Liver (tissue), 9 donors: Measurements from ENCODE around the gene TAS2R16. TPM values are rescaled to one million over a fixed set of nuclear protein-coding genes. Genes with fewer than 3 reads are reported as not detected.

ENCODE experiments used
- DNase-seq: peaks from one replicate; pipeline ENCODE4 v3.0.0-alpha.2; 2017; ENCODE audit warnings: low spot score
- H3K27ac ChIP-seq, 2 donors: one replicate each; pipeline ENCODE4 v1.7.0; 2013; ENCODE audit warnings: inconsistent platforms in 2 of 2, low read length in 2 of 2, control low read depth in 1 of 2, low read depth in 1 of 2, mild to moderate bottlenecking in 1 of 2
- H3K27me3 ChIP-seq, 4 donors: one replicate each; pipeline versions ENCODE4 v1.6.1 to v1.7.0; 2013; ENCODE audit warnings: low read length in 3 of 4, inconsistent platforms in 1 of 4, mild to moderate bottlenecking in 1 of 4, moderate library complexity in 1 of 4; ENCODE audit not compliant: control insufficient read depth in 4 of 4, insufficient read depth in 4 of 4
- H3K36me3 ChIP-seq, 4 donors: one replicate each; pipeline versions ENCODE4 v1.6.1 to v1.7.0; 2013; ENCODE audit warnings: low read length in 3 of 4, mild to moderate bottlenecking in 3 of 4, low read depth in 1 of 4, moderate library complexity in 1 of 4; ENCODE audit not compliant: control insufficient read depth in 4 of 4, insufficient read depth in 3 of 4
- H3K4me1 ChIP-seq, 4 donors: one replicate each; pipeline versions ENCODE4 v1.6.1 to v1.7.0; 2013; ENCODE audit warnings: low read length in 3 of 4, mild to moderate bottlenecking in 3 of 4, moderate library complexity in 1 of 4; ENCODE audit not compliant: control insufficient read depth in 4 of 4, insufficient read depth in 4 of 4
- H3K4me3 ChIP-seq, 3 donors: one replicate each; pipeline versions ENCODE4 v1.6.1 to v1.7.0; 2013; ENCODE audit warnings: low read length in 3 of 3, control low read depth in 1 of 3, low read depth in 1 of 3, mild to moderate bottlenecking in 1 of 3
- H3K9ac ChIP-seq, 2 donors: one replicate each; pipeline ENCODE4 v1.7.0; 2013; ENCODE audit warnings: low read length in 2 of 2, mild to moderate bottlenecking in 2 of 2, moderate library complexity in 2 of 2, control low read depth in 1 of 2, low read depth in 1 of 2
- H3K9me3 ChIP-seq, 4 donors: one replicate each; pipeline versions ENCODE4 v1.6.1 to v1.7.0; 2013; ENCODE audit warnings: low read length in 3 of 4; ENCODE audit not compliant: control insufficient read depth in 4 of 4
- EGR1 ChIP-seq, 2 donors: IDR thresholded peaks; 2 replicates each; pipeline ENCODE4 v1.6.1; 2016 to 2018; ENCODE audit warnings: antibody characterized with exemption in 2 of 2, low read depth in 2 of 2
- FOXA1 ChIP-seq: IDR thresholded peaks from 2 replicates; pipeline ENCODE4 v1.6.1; 2016; ENCODE audit warnings: antibody characterized with exemption
- FOXA2 ChIP-seq: IDR thresholded peaks from 2 replicates; pipeline ENCODE4 v1.6.1; 2016; ENCODE audit warnings: antibody characterized with exemption
- GABPA ChIP-seq, 2 donors: IDR thresholded peaks in 1 of 2; conservative IDR thresholded peaks in 1 of 2; 2 replicates each; pipeline ENCODE4 v1.6.1; 2016; ENCODE audit warnings: antibody characterized with exemption in 2 of 2, mild to moderate bottlenecking in 1 of 2, moderate library complexity in 1 of 2
- HNF4A ChIP-seq, 2 donors: conservative IDR thresholded peaks; 2 replicates each; pipeline ENCODE4 v1.6.1; 2016; ENCODE audit warnings: antibody characterized with exemption in 2 of 2, mild to moderate bottlenecking in 2 of 2
- JUND ChIP-seq, 2 donors: IDR thresholded peaks; 2 replicates each; pipeline ENCODE4 v1.6.1; 2016; ENCODE audit warnings: antibody characterized with exemption in 2 of 2
- NR2F2 ChIP-seq: IDR thresholded peaks from 2 replicates; pipeline ENCODE4 v1.6.1; 2016; ENCODE audit warnings: antibody characterized with exemption
- RAD21 ChIP-seq, 2 donors: IDR thresholded peaks; 2 replicates each; pipeline ENCODE4 v1.6.1; 2016; ENCODE audit warnings: antibody characterized with exemption in 2 of 2, mild to moderate bottlenecking in 2 of 2
- RXRA ChIP-seq, 2 donors: IDR thresholded peaks; 2 replicates each; pipeline ENCODE4 v1.6.1; 2017 to 2018; ENCODE audit warnings: antibody characterized with exemption in 2 of 2, mild to moderate bottlenecking in 1 of 2
- TAF1 ChIP-seq: conservative IDR thresholded peaks from 2 replicates; pipeline ENCODE4 v1.6.1; 2016; ENCODE audit warnings: antibody characterized with exemption, mild to moderate bottlenecking
- YY1 ChIP-seq: IDR thresholded peaks from 2 replicates; pipeline ENCODE4 v1.6.1; 2016; ENCODE audit warnings: antibody characterized with exemption, mild to moderate bottlenecking
- WGBS: extraction: QIAGEN DNeasy Blood & Tissue Kit; methylation state at CpG from one replicate; pipeline ENCODE4 v1.1.7; 2013; 5-methylcytosine and 5-hydroxymethylcytosine counted together
- polyA plus RNA-seq, 2 donors: library from polyadenylated mRNA; stranded (reverse) in 1 of 2; unstranded in 1 of 2; fragments of 200-250 nt in 1 of 2; fragments of >200 nt in 1 of 2; fragmentation: Nextera tagmentation in 1 of 2; extraction: Ambion mirVana in 1 of 2; gene quantifications; one replicate each; pipeline versions ENCODE4 v1.2.1 to v1.2.3, GENCODE V29; 2013 to 2015
- total RNA-seq, 2 donors: library from RNA; depleted of rRNA; stranded (reverse); fragments of >200 nt; gene quantifications; one replicate each; pipeline ENCODE4 v1.2.3, GENCODE V29; 2014
- TF ChIP-seq, protein P1 (sequence below): fragments of 150-350 bp; IDR thresholded peaks from 2 replicates; pipeline ENCODE4 v1.5.1; 2017; ENCODE audit warnings: improper control_type of control experiment, low read depth, low read length; ENCODE audit not compliant: missing input control
- TF ChIP-seq, protein P2 (sequence below): IDR thresholded peaks from 2 replicates; pipeline ENCODE4 v1.6.1; 2016; ENCODE audit warnings: antibody characterized with exemption
- TF ChIP-seq, protein P3 (sequence below): IDR thresholded peaks from 2 replicates; pipeline ENCODE4 v1.6.1; 2016; ENCODE audit warnings: antibody characterized with exemption
- TF ChIP-seq, protein P4 (sequence below): IDR thresholded peaks from 2 replicates; pipeline ENCODE4 v1.6.1; 2016; ENCODE audit warnings: antibody characterized with exemption
- TF ChIP-seq, protein P5 (sequence below): IDR thresholded peaks from 2 replicates; pipeline ENCODE4 v1.6.1; 2016; ENCODE audit warnings: antibody characterized with exemption, mild to moderate bottlenecking
- donor health status: healthy.
- donor health status: healthy.
- donor health status: healthy.
- donor health status: healthy.
- donor health status: healthy.

TAS2R16 gene
- total and polyA plus RNA-seq, 4 donors = not detected

DNA sequence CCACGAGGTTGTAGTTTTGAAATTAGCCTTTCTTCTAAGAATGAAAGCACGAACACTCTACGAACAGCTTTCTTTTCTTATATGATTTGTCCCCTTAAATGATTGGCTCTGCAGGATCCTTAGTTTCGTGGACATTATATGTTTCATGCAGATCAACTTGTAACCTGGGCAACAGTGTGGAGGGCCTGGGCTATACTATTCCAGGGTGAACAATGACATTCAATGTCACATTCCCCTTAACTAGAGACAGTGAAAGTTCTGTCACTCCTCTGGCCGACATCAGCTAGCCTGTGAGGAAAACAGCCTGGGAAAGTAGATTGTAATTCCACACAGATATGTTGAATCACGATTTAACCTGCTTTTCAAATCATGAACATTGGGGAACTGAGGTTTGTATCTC, 23.4 kb downstream of the TAS2R16 start:
- TF ChIP-seq RAD21 (IDR thresholded peaks at IDR 0.05) (no peak), FOXA2 (no peak), EGR1 (IDR thresholded peaks at IDR 0.05; ENCODE audit: low read depth in 2 of 2) (no peak), JUND (IDR thresholded peaks at IDR 0.05) (no peak), YY1 (no peak), NR2F2 (no peak), RXRA (IDR thresholded peaks at IDR 0.05) (no peak), TAF1 (no peak), GABPA (IDR thresholded peaks at IDR 0.05 in 1 of 2, conservative IDR thresholded peaks at IDR 0.05 in 1 of 2) (no peak)
- TF ChIP-seq, protein P1, sequence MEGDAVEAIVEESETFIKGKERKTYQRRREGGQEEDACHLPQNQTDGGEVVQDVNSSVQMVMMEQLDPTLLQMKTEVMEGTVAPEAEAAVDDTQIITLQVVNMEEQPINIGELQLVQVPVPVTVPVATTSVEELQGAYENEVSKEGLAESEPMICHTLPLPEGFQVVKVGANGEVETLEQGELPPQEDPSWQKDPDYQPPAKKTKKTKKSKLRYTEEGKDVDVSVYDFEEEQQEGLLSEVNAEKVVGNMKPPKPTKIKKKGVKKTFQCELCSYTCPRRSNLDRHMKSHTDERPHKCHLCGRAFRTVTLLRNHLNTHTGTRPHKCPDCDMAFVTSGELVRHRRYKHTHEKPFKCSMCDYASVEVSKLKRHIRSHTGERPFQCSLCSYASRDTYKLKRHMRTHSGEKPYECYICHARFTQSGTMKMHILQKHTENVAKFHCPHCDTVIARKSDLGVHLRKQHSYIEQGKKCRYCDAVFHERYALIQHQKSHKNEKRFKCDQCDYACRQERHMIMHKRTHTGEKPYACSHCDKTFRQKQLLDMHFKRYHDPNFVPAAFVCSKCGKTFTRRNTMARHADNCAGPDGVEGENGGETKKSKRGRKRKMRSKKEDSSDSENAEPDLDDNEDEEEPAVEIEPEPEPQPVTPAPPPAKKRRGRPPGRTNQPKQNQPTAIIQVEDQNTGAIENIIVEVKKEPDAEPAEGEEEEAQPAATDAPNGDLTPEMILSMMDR = no peak
- TF ChIP-seq, protein P2, sequence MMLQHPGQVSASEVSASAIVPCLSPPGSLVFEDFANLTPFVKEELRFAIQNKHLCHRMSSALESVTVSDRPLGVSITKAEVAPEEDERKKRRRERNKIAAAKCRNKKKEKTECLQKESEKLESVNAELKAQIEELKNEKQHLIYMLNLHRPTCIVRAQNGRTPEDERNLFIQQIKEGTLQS = no peak
- TF ChIP-seq, protein P3, sequence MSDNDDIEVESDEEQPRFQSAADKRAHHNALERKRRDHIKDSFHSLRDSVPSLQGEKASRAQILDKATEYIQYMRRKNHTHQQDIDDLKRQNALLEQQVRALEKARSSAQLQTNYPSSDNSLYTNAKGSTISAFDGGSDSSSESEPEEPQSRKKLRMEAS = no peak
- TF ChIP-seq, protein P4, sequence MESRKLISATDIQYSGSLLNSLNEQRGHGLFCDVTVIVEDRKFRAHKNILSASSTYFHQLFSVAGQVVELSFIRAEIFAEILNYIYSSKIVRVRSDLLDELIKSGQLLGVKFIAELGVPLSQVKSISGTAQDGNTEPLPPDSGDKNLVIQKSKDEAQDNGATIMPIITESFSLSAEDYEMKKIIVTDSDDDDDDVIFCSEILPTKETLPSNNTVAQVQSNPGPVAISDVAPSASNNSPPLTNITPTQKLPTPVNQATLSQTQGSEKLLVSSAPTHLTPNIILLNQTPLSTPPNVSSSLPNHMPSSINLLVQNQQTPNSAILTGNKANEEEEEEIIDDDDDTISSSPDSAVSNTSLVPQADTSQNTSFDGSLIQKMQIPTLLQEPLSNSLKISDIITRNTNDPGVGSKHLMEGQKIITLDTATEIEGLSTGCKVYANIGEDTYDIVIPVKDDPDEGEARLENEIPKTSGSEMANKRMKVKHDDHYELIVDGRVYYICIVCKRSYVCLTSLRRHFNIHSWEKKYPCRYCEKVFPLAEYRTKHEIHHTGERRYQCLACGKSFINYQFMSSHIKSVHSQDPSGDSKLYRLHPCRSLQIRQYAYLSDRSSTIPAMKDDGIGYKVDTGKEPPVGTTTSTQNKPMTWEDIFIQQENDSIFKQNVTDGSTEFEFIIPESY = no peak
- H3K9me3 ChIP-seq = no peaks in the 10 kb centered on the region
- DNase-seq = no peak
- H3K36me3 ChIP-seq = no peaks in the 10 kb centered on the region
- H3K9ac ChIP-seq = no peak overlapping the region
- H3K4me3 ChIP-seq = no peak overlapping the region
- H3K4me1 ChIP-seq = no peaks in the 10 kb centered on the region
- no peak overlapping the region for H3K27ac ChIP-seq
- peaks cover 0 to 4% (median 2%) of the 10 kb centered on the region in 4 donors for H3K27me3 ChIP-seq
- 63% methylated on average over 6 of the region's 6 CpGs for WGBS

DNA sequence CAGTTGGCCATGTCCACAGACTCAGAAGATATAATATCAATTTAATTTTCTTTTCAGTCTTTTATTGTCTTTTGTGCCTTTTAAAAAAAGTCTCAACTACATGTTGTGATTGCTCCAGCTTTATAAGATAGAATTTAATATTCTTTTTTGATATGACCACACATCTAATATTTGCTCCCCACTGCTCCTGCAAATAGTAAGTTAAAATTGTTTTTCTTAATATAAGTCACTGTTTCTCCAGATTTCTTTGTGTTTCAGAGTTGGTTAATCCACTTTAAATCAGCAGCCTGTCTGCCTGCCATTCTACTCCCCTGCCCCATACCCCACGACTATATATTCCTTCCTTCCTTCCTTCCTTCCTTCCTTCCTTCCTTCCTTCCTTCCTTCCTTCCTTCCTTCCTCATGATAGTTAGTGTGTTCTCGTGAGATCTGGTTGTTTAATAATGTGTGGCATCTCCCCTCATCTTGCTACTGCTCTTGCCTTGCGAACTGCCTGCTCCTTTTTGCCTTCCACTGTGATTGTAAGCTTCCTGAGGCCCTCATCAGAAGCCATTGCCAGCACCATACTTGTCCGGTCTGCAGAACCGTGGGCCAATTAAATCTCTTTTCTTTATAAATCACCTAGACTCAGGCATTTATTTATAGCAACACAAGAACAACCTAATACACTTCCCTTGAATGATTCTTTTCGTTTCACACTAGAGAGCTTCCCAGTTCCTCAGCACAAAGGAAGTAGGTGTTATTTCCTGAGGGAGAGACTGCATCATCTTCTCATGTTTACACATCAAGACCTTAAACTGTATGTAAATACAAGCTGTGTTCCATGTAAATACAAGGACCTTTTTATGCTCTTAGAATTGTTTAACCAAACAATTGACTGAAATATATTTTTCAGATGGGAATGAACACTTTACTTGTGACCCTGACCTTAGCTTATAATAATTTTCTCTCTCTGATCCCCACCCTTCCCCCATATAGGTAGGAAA, 24.5 kb downstream of the TAS2R16 start:
- 55% methylated on average over 6 of the region's 6 CpGs for WGBS

More for the DNA sequence above, 24.5 kb downstream of the TAS2R16 start:
- TF ChIP-seq FOXA1 (no peak), EGR1 (IDR thresholded peaks at IDR 0.05; ENCODE audit: low read depth in 2 of 2) (no peak), FOXA2 (no peak), HNF4A (conservative IDR thresholded peaks at IDR 0.05) (no peak), RXRA (IDR thresholded peaks at IDR 0.05) (no peak)
- TF ChIP-seq, protein P4 = no peak
- TF ChIP-seq, protein P5, sequence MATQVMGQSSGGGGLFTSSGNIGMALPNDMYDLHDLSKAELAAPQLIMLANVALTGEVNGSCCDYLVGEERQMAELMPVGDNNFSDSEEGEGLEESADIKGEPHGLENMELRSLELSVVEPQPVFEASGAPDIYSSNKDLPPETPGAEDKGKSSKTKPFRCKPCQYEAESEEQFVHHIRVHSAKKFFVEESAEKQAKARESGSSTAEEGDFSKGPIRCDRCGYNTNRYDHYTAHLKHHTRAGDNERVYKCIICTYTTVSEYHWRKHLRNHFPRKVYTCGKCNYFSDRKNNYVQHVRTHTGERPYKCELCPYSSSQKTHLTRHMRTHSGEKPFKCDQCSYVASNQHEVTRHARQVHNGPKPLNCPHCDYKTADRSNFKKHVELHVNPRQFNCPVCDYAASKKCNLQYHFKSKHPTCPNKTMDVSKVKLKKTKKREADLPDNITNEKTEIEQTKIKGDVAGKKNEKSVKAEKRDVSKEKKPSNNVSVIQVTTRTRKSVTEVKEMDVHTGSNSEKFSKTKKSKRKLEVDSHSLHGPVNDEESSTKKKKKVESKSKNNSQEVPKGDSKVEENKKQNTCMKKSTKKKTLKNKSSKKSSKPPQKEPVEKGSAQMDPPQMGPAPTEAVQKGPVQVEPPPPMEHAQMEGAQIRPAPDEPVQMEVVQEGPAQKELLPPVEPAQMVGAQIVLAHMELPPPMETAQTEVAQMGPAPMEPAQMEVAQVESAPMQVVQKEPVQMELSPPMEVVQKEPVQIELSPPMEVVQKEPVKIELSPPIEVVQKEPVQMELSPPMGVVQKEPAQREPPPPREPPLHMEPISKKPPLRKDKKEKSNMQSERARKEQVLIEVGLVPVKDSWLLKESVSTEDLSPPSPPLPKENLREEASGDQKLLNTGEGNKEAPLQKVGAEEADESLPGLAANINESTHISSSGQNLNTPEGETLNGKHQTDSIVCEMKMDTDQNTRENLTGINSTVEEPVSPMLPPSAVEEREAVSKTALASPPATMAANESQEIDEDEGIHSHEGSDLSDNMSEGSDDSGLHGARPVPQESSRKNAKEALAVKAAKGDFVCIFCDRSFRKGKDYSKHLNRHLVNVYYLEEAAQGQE = no peak
- TF ChIP-seq, protein P3 = no peak
- Histone ChIP-seq H3K4me3 (no peak overlapping the region), H3K27ac (no peak overlapping the region), H3K27me3 (peaks cover 0 to 4% (median 2%) of the 10 kb centered on the region in 4 donors), H3K36me3 (no peaks in the 10 kb centered on the region), H3K4me1 (no peaks in the 10 kb centered on the region), H3K9me3 (no peaks in the 10 kb centered on the region), H3K9ac (no peak overlapping the region)
- DNase-seq = no peak
